HG03521 (cell line): ENCODE measurements around the gene RNF181.
"Not testable (repeated sequence)": the region's sequence is repeated elsewhere in the genome, so short reads cannot be mapped to it uniquely, and the experiment has no call there.

Experiments used
- ATAC-seq: cut with Tn5 transposase; IDR thresholded peaks from one replicate; pipeline ENCODE4 v1.9.1; 2021; ENCODE audit warnings: mild to moderate bottlenecking, moderate library complexity; ENCODE audit not compliant: unreplicated experiment

Gene RNF181

DNA sequence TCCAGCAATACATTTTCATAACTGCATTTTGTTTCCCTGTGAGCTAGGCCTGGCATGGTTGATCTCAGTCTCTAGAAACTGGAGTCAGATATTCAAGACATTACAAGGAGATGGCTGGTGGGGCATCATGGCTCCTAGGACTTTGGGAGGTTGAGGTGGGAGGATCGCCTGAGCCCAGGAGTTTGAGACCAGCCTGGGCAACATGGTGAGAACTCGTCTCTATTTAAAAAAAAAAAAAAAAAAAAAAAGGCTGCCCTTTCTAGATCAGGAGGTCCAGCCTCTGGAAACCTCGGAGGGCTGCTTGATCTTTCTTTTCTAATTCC, 18.5 kb upstream of the RNF181 start:
- no peak for ATAC-seq

DNA sequence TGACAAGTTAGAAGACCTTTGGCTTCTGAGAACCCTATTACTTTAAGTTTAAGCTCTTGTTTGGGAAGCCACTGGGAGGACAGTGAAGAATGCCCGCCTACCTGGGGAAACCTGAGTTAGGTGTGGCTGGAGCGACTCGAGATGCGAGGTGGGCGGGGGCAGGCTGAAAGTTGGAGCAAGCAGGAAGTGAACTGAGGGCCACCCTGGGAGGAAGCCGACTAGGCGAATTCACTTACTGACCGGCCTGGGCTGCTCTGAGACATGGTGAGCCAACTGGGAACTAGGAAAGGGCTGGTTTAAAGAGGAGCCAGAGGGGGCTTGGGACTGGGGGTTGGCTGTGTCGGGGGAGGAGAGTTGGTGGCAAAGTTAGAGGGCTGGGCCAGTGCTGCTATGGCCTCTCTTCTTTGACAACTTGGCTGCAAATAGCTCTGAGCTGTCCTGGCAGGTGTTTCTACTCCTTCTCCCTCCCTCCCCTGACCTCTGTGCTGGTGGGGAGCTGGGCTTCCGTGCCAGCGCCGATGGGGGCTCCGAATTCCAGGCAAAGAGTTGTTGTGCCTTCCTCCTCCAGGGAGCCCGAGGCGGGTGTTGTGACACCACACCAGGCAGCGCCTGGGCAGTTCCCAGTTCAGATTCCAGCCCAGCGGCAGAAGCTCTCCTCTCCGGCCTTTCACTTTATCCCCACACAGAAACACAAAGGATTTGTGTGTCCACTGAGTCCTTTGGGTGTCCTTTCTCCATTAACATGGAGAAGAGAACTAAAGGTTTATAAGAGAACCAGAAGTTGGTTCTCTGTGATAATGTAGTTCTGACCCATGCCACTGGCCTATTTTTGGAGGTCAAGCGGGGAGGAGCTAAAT, 17.9 kb upstream of the RNF181 start, which contains the start of gene VAMP8:
Gene VAMP8 (plus strand): TSS at position 201 of the 857 bp plus-strand sequence. CDS start 61 bp downstream, at position 262.
- no peak for ATAC-seq

DNA sequence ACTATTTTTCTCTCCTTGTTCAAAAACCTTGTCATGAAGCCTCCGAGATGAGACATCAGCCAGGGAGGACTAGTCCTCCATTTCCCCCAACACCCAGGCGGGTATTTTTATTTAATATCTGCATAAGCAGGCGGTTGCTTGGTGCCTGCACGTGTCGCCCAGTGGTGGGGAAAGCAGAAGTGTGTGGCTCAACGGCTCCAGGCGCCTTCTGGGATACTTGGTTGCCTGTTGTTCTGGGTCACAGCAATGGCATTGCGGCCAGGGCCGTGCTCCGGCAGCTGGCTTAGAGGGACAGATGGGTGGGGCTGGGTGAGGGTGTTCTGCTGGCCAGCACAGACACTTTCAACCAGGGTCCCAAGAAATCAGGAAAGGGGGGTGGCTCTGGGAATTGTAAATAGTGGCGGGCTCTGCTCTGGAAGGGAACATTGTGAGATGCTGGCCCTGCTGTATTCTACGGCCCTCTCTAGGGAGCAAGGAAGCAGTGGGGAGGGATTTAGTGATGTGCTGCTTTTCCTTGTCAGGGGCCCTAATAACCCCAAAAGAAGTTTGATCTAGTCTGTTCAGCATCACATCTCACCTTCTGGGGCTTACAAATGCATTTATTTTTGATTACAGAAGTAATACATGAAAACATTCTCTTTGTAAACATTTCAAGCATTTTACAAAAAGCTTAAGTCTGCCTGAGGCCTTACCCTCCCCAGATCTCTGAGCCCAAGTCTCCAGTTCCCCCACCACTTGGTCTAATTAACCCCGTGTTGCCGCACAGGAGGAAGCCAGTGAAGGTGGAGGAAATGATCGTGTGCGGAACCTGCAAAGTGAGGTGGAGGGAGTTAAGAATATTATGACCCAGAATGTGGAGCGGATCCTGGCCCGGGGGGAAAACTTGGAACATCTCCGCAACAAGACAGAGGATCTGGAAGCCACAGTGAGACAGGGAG, 17.0 kb upstream of the RNF181 start:
- ATAC-seq, result no peak

DNA sequence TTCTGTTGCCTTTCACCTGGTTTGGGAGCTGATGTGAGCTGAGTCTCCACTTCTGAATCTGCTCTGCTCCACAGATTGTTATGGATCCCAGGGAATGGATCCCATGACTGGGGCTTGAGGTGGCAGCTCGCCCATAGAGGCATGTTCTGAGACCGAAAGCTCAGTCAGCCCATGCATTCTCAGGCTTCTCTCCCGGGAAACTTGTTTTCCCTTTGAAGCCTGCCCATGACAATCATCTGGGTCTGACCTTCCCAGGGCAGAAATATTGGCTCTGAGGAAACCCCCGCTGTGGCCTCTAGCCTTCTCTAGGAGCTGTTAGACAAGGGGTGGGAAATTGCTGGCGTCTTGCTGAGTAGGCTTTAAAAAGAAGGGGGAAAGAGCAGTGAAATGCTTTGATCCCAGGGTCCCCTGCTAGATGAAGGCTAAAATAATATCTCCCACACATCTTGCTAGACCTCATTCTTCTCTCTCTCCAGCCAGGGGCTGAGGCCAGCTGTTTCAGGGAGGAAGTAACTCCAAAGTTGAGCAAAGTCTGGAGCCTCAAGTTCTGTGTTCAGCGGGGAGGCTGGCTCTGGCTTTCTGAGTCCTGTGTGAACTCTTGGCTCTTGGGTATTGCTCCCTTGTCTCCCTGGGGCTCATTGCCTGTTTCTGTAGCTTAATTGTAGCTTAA, 16.1 kb upstream of the RNF181 start:
- no peak for ATAC-seq

DNA sequence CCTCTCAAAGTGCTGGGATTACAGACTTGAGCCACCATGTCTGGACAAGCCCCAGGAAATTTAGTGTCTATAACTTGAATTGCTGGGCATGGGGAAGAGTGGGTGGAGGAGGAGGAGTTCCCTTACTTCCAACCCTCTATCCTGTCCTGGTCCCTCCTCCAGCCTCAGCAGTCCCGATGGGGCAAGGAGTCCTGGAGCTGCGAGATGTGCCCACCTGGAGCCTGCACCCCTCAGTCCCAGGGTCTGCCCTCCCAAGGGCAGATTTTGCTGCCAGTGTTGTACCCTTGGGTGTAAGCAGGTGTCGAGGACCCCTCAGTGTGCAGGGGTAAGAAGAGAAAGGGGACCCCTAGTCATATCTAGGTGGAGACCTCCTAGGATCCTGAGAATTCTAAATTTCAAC, 15.3 kb upstream of the RNF181 start:
- ATAC-seq, result no peak

DNA sequence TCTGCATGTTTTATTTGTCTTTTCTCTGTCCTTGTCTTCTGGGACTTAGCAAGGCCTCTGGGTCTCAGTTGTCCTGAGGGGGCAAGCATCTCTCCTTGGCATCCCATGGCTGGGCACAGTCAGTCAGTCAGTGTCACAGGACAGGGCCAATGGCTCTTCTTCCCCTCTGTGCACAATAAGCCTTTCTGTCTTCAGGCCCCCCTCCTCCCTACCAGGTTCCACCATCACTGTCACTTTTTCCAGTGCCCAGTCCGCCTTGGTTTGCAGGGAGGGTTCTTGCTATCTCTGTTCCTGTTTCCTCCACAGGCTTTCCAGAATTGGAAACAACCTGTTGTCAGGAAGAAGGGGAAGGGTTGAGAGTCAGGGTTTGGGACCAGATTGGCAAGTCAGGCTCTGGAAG, 13.1 kb upstream of the RNF181 start:
- ATAC-seq, result no peak

DNA sequence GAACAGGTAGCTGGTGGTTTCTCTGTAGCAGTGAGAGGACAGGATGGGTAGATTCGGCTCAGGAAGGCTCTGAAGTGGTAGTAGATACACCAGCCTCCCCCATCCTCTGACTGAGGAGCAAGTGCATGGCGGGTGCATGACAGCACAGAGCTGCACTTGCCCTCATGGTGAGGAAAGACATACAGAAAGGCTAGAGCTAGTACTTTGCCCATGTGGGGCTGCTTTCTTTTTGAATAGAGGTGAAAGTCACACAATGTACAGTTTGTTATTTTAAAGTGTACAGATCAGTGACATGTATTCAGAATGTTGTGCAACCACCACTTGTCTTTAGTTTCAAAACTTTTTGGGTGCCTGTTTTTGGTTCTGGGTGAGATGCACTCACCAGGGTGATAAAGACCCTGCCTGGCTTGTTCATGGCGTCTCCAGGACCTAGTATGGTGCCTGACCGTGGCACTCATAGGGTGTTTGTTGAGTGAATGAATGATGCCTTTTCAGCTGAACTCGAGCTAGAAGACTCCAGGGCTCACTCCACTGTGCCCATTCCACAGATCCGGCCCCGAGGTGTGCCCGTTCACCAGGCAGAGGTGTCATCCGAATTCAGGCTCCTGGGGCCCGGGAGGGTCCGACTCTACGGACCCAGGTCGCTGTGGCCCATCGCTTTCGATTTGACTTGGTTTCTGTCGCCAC, 11.7 kb upstream of the RNF181 start:
- ATAC-seq, result no peak

DNA sequence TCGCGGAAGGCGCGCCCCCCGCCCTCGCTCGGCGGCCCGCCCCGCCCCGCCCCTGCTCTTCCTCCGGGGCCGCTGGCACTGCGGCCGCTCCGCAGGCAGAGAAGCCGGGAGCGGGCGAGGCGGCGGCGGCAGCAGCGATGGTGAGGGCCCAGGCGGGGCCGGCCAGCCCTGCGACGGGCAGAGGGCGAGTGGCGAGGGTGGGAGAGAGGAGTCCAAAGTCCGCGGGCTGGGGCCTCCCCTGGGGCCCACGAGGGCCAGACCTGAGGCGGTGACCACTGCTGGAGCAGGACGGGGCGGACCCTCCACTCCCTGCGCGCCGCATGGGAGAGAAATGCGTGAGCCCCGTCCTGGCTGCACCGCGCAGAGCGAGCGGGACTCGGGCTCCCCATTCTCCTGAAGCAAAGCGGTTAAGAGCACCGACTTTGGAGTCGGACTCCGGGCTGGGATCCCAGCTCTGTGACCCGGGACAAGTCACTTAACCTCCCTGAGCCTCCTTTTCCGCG, 11.1 kb upstream of the RNF181 start, which contains the start of gene VAMP5:
Gene VAMP5 (plus strand): TSS at position 78 of the 503 bp plus-strand sequence. CDS start 60 bp downstream, at position 138.
- ATAC-seq, result no peak

DNA sequence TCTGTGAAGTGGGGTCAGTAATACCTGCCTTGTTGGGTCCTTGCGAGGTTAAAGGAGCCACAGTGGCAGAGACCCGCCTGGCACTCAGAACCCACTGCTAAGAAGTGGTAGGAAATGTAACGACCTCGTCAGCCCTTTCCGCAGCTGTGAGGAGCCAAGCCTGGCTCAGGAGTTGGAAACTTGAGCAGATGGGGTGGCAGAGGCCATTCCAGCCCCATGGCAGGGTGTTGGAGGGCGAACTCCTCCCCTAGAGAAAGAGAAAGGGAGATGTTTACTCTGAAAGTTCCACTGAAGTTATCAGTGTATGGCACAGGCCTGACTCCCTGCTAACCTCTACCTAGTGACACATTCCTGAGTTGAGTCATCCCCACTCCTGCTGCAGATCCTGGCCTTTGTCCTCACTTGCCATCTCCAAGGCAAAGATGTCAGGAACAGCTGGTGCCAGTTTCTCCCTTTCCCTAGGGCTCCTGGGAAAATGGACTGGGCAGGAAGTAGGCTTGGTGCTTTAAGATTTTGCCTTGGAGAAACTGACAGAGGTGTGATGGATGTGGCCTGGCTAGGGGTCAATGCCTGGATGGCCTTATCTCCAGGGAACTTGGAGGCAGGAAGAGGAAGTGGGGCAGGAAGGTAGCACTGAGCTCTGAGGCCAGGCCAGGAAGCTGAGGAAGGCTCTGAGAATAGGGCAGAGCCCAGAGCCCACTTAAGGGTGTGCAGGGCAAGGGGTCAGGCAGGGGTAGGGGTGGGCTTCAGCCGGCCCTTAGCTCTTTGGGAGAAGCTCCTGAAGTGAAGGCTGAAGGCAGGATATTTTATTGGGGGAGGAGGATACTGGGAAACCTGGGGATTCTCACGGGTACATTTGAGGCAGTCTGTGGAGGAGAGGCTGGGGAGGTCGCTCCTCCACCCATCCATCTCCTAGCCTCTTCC, 10.4 kb upstream of the RNF181 start:
- ATAC-seq, result no peak

DNA sequence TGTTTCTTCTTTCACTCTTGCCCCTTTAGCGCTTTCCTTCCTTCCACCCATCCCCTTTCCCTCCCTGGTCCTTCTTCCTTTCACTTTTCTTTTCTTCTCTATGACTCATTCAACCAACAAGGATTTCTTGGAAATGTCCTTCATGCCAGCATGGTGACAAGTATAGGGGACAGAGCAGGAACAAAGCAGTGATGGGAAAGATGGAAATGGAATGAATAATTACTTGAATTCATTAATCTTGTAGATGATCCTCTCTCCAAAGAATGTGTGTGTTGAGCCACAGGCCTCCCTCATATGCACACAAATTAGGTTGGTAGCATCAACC, 9.8 kb upstream of the RNF181 start:
- no peak for ATAC-seq

DNA sequence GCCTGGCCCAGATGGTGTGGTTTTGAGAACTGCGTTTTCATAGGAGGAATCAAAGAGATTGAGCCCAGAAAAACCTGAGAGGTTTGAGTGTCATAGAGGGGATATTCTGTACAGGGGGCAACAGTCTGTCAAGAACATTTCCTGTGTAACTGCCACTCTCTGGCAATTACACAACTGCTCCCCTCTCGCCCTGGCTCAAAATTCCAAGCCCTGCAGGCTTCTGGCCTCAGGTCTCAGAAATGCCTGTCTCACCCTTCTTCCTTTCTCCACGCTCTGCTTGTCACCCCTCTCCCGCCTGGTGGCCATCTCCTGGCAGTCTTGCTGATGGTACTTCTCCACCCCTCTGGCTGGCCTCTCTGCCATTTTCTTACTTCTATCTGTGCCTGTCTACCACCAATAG, 7.3 kb upstream of the RNF181 start:
- no peak for ATAC-seq

DNA sequence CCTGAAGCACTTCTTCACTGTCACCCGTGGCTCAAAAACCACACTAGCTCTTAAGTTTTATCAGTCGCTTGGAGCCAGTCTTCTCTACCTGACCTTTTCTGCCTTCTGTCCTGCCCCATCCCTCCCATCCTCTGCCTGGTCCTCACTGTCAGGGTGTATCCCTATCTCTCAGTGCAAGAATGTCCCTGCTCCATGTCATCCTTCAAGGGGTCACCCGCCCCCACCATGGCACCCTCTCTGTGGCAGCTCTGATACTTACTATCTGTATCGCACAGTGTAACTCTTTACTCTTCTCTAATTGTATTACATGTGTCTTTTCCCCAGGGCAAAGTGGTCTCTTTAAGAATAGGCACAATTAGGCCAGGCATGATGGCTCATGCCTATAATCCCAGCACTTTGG, 6.9 kb upstream of the RNF181 start:
- ATAC-seq, result no peak

DNA sequence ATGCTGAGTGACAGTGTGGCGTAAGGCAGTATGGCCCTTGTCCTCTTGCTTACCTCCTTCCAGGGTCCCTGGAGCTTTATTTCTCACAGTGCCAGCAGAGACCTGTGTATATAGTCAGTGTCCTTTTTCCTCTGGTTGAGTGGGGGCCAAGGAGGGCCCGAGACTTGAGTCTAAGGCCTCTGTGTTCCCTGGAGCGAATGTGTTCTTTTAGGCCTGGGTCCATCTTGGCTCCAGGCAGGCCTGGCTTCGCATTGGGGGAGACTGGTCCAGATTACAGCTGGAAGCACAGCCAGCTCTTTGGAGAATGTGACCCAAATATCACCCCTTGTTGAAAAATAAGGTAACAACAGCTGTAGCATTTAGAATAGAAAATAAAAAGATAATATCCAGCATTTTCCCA, 6.4 kb upstream of the RNF181 start:
- no peak for ATAC-seq

DNA sequence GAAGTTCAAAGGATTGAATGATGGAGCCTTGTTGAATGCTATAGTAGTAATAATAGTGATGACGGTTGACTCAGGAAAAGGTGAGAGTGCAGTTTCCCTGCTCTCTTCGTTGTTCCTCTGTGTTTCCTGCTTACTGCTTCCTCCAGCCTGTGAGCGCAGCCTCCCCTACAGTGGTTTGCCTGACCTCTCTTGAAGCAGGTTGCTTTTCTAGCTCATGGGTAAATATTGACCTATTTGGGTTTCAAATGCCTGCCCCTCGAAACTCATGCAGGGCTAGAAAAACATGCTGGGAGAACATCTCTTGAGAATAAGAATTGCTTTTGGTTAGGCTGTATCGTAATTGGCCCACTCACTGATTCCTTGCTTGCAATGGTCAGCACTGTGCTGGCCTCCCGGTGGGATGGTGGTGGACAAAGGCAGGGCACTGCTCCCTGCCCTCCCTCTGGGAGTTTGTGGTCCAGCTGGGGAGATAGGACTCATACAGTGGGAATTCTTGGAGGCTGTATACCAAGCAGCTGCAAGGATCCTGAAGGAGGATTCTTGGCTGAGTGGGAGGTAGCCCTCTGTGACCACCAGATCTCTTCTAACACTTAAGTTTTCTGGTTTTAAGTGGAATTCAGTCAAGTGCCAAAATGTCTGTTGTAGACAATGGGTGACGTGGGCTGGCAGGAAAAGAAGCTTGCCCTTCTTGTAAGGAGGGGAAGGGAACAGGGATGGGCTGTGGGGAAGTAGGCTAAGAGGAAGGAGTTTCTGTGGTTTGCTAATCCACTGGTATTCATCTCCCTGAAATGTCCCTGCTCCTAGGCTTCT, 5.4 kb upstream of the RNF181 start:
- ATAC-seq, result no peak

DNA sequence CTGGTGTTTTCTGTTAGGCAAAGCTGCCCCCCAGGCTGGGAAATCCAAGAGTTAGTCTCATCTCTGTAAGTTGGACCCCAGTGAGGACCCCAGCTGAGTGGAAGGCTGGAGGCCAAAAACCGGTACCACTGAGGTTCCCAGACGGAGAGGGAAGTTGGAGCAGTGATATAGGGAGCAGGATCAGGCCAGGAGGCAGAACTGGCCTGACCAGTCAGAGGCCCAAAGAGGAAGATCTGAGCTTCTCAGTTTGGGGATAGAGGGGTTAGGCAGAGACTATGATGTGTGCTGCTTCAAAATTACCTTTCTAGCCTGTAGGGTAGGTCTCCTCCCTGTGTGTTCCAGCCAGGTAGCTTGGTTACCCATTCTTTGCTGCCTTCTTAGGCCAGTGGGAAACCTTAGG, 4.6 kb upstream of the RNF181 start:
- ATAC-seq, result no peak

DNA sequence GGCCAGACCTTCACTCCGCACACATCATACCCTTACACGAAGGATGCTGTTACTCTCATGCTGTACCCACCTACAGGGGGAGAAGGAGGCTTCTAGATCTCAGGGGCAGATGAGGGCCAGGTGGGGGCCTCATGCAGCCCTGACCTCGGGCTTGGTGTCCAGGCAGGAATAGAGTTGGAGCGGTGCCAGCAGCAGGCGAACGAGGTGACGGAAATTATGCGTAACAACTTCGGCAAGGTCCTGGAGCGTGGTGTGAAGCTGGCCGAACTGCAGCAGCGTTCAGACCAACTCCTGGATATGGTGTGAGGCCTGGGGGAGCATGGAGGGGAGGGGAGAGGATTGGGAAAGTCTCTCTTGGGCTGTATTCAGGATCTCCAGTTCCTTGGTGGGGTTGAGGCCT, 4.0 kb upstream of the RNF181 start:
- no peak for ATAC-seq

DNA sequence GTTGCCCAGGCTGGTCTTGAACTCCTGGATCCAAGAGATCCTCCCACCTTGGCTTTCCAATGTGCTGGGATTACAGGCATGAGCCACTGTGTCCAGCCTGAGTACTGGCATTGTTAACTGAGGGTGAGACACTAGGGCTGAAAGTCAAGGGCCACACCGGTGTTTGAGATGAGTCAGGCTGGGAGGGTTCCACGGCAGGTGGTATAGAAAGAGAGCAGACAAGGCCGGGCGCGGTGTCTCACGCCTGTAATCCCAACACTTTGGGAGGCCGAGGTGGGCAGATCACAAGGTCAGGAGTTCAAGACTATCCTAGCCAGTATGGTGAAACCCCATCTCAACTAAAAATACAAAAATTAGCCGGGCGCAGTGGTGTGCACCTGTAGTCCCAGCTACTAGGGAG, 3.2 kb upstream of the RNF181 start:
- ATAC-seq, result not testable (repeated sequence)

DNA sequence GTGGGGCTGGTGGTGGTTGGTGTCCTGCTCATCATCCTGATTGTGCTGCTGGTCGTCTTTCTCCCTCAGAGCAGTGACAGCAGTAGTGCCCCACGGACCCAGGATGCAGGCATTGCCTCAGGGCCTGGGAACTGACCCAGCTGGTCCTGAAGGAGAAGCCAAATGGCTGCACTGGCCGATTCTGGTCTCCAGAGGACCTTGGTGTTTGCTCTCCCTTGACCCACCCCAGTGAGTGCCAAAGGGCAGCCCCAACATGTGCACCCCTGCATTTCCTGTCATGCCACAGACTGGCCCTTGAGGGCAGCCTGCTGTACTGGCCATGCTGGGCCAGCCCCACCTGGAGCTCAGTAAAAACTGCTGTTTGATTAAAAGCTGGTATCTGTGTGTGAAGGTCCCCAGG, 2.5 kb upstream of the RNF181 start:
- ATAC-seq, result no peak
